Activated T-helper 2 cell treated with anti-CD3 and anti-CD28 coated beads, Interferon-gamma antibody, Interleukin-2, Interleukin-4, amounts not matched to agents 10 μg/mL and 5 μg/mL and 100 μg/mL, durations not matched to agents 14 hours and 24 hours and 36 hours (primary cell): ENCODE measurements around the gene DHX35. TPM values are rescaled to one million over a fixed set of nuclear protein-coding genes. Genes with fewer than 3 reads are reported as not detected.
"Not testable (repeated sequence)": the region's sequence is repeated elsewhere in the genome, so short reads cannot be mapped to it uniquely, and the experiment has no call there.

Experiments
- DNase-seq: peaks from one replicate; pipeline ENCODE4 v3.0.0; 2021; ENCODE audit warnings: low spot score
- H3K27ac Mint-ChIP-seq: one replicate; pipeline ENCODE4 v1.8.0; 2021; ENCODE audit warnings: mixed read lengths
- H3K27me3 Mint-ChIP-seq: one replicate; pipeline ENCODE4 v1.8.0; 2021; ENCODE audit warnings: low read depth, mixed read lengths
- H3K36me3 Mint-ChIP-seq: one replicate; pipeline ENCODE4 v1.8.0; 2021; ENCODE audit warnings: low read depth, mixed read lengths
- H3K4me1 Mint-ChIP-seq: one replicate; pipeline ENCODE4 v1.8.0; 2021; ENCODE audit warnings: low read depth, mixed read lengths
- H3K4me3 Mint-ChIP-seq: one replicate; pipeline ENCODE4 v1.8.0; 2021; ENCODE audit warnings: low read depth, mild to moderate bottlenecking, moderate library complexity, mixed read lengths
- H3K9me3 Mint-ChIP-seq: one replicate; pipeline ENCODE4 v1.8.0; 2021; ENCODE audit warnings: mixed read lengths
- intact Hi-C: fragments of 100-400 bp; cut with micrococcal nuclease; formaldehyde crosslinking; loops from one replicate; pipeline ENCODE4 v1.15.1; 2023
- total RNA-seq: library from RNA; stranded (reverse); gene quantifications from 2 replicates; pipeline ENCODE4 v1.2.3, GENCODE V29; 2022

DHX35 gene
- total RNA-seq, 1 donor from 2014 or later: 14.8 TPM

DNA sequence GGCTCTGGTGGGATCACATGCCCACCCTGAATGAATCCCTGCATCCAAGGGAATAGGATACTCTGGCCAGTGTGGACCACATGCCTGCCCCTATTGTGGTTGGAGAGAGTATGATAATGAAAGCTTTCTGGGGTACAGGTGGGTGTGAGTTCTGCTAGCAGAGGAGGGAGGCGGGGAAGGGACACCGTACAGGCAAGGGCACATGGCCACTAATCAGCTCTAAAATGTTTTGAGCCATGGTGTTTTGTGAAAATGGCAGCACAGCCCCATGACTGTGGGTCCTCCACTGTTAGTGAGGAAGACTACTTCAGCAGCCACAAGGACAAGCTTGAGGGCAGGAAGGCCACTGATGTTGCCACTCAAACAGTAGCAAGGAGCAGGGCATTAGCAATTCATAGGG lies 11.9 kb upstream of the DHX35 start:
- Mint-ChIP-seq H3K4me3 (no peak overlapping the region), H3K9me3 (no peaks in the 10 kb centered on the region), H3K27me3 (no peaks in the 10 kb centered on the region), H3K4me1 (peaks cover 1% of the 10 kb centered on the region), H3K36me3 (peaks cover 64% of the 10 kb centered on the region), H3K27ac (no peak overlapping the region)
- intact Hi-C loops: no loop called here
- DNase-seq: no peak

- Mint-ChIP-seq H3K9me3 (no peaks in the 10 kb centered on the region), H3K4me3 (no peak overlapping the region), H3K27ac (no peak overlapping the region), H3K27me3 (no peaks in the 10 kb centered on the region), H3K36me3 (peaks cover 59% of the 10 kb centered on the region), H3K4me1 (peaks cover 1% of the 10 kb centered on the region)
- intact Hi-C loops: no loop called here
- DNase-seq: no peak
These were observed 10.5 kb upstream of the DHX35 start for GRCh38 chr20:38951611-38952010.

DNA sequence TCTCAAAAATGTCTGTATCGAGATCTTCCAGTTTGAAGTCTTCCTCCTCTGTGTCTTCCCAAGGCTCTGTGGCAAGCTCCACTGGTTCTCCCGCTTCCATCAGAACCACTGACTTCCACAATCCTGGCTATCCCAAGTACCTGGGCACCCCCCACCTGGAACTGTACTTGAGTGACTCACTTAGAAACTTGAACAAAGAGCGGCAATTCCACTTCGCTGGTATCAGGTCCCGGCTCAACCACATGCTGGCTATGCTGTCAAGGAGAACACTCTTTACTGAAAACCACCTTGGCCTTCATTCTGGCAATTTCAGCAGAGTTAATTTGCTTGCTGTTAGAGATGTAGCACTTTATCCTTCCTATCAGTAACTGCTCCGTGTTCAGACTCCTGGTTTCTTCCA lies 10.0 kb upstream of the DHX35 start:
- intact Hi-C loops: no loop called here
- Mint-ChIP-seq H3K36me3 (peaks cover 53% of the 10 kb centered on the region), H3K4me3 (no peak overlapping the region), H3K4me1 (peaks cover 1% of the 10 kb centered on the region), H3K27me3 (no peaks in the 10 kb centered on the region), H3K27ac (no peak overlapping the region), H3K9me3 (no peaks in the 10 kb centered on the region)
- DNase-seq: no peak

GRCh38 chr20:38953630-38954340 lies 8.4 kb upstream of the DHX35 start:
- H3K4me1 Mint-ChIP-seq: peaks cover 1% of the 10 kb centered on the region
- H3K9me3 Mint-ChIP-seq: no peaks in the 10 kb centered on the region
- intact Hi-C loops: no loop called here
- H3K36me3 Mint-ChIP-seq: peaks cover 38% of the 10 kb centered on the region
- H3K27ac Mint-ChIP-seq: no peak overlapping the region
- DNase-seq: no peak
- no peak overlapping the region for H3K4me3 Mint-ChIP-seq
- no peaks in the 10 kb centered on the region for H3K27me3 Mint-ChIP-seq

DNA sequence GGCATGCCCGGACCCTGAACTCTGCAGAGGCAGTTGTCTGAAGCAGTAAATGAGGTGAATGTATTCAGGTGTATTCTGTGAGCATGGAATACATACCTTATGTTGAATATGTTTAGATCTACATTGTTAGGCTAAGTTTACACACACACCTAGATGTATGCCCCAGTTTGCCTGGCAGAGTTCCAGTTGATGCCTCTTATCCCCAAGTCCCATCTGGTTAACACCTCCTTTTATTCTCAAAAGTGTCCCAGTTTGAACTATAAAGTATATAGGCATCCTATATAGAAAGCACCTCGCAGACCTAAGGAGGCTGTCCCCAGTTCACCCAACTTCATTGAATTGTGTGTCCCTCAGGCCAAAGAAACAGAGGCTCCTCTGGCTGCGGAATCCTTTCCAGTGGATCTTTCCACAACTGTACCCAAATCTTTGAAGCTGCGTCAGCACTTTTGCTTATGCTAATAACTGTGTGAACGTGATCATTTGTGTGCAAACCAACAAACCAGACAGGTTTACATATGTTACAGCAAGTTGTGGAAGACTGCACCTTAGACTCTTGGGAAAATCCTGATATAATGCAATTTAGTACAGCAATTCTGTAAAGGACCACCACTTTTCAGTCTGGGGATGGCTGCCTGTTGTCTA lies 4.8 kb upstream of the DHX35 start:
- no peak for DNase-seq
- Mint-ChIP-seq H3K36me3 (peaks cover 15% of the 10 kb centered on the region), H3K9me3 (no peaks in the 10 kb centered on the region), H3K4me1 (peaks cover 14% of the 10 kb centered on the region), H3K27ac (no peak overlapping the region), H3K27me3 (no peaks in the 10 kb centered on the region), H3K4me3 (no peak overlapping the region)
- intact Hi-C loops: no loop called here

DNA sequence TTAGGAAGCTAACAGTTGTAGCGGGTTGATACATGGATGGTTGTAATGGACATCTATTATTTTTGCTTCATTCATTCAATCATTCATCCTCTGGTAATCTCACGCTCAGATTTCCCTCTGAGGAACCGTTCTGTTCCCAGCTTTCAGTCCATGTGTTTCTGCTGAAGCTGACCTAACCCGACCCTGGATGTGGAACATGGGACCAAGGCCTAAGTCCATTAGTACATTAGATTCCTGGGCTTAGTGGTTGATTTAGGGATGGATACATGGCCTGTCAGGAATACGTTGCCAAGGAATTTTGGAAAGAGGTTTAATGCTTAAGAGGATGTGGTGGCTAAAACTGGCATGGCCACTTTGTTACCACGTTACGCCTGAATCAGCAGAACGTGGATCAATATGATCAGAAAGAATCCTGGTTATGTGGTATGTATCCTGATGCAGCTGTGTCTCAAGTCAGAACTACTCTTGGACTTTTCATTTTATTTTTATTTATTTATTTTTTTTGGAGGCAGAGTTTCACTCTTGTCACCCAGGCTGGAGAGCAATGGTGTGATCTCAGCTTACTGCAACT lies 4.1 kb upstream of the DHX35 start:
- H3K36me3 Mint-ChIP-seq: peaks cover 15% of the 10 kb centered on the region
- no peak for DNase-seq
- H3K4me1 Mint-ChIP-seq: peaks cover 18% of the 10 kb centered on the region
- intact Hi-C loops: no loop called here
- H3K4me3 Mint-ChIP-seq: no peak overlapping the region
- no peaks in the 10 kb centered on the region for H3K9me3 Mint-ChIP-seq
- no peaks in the 10 kb centered on the region for H3K27me3 Mint-ChIP-seq
- H3K27ac Mint-ChIP-seq: no peak overlapping the region

GRCh38 chr20:38960187-38960687 lies 1.9 kb upstream of the DHX35 start:
- H3K4me1 Mint-ChIP-seq: peaks cover 28% of the 10 kb centered on the region
- H3K27ac Mint-ChIP-seq, H3K9me3 Mint-ChIP-seq, intact Hi-C loops, DNase-seq, H3K27me3 Mint-ChIP-seq: not testable (repeated sequence)
- H3K36me3 Mint-ChIP-seq: peaks cover 19% of the 10 kb centered on the region
- H3K4me3 Mint-ChIP-seq: peak overlapping the region; percentile 4

GRCh38 chr20:38961530-38962043 lies 557 bp upstream of the DHX35 start:
- H3K27ac Mint-ChIP-seq: peak overlapping the region; percentile 95
- H3K4me3 Mint-ChIP-seq: peak overlapping the region; percentile 97
- intact Hi-C loops: loop anchor here (1.0 to 2.0 kb wide), 3 partner anchors 35 to 57 kb away; partner anchors contain the start of gene FAM83D

GRCh38 chr20:38962928-38963401 lies 821 bp downstream of the DHX35 start:
- H3K27ac Mint-ChIP-seq: peak overlapping the region; percentile 94
- peaks cover 30% of the 10 kb centered on the region for H3K36me3 Mint-ChIP-seq
- no peaks in the 10 kb centered on the region for H3K9me3 Mint-ChIP-seq
- peaks cover 34% of the 10 kb centered on the region for H3K4me1 Mint-ChIP-seq
- intact Hi-C loops: loop anchor here (1.0 to 2.0 kb wide), 3 partner anchors 34 to 56 kb away; partner anchors contain the start of gene FAM83D
- no peaks in the 10 kb centered on the region for H3K27me3 Mint-ChIP-seq
- peak overlapping the region; percentile 97 for H3K4me3 Mint-ChIP-seq
- no peak for DNase-seq

More at GRCh38 chr20:38961530-38962043, 557 bp upstream of the DHX35 start:
- Mint-ChIP-seq H3K9me3 (no peaks in the 10 kb centered on the region), H3K4me1 (peaks cover 32% of the 10 kb centered on the region), H3K27me3 (no peaks in the 10 kb centered on the region), H3K36me3 (peaks cover 25% of the 10 kb centered on the region)
- no peak for DNase-seq

DNA sequence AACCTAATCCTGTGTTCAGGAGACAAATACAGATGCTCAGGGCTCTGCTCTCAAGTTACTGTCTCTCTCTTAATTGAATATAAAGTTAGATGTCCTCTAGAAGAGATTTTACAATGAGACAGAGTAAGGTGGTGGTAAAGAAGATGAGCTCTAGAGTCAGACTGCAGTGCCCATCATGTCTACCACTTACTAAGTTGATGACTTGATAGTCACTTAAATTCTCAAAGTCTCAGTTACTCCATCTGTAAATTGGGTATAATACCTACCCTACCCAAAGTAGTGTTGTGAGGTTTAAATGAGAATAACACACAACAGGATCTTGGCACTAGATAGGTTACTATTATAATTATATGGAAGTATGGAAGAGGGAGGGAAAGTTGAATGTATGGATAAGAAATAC lies 1.6 kb downstream of the DHX35 start:
- H3K27ac Mint-ChIP-seq: no peak overlapping the region

GRCh38 chr20:38965264-38965663 lies 3.1 kb downstream of the DHX35 start:
- intact Hi-C loops: no loop called here
- no peak for DNase-seq
- Mint-ChIP-seq H3K27me3 (no peaks in the 10 kb centered on the region), H3K4me3 (no peak overlapping the region), H3K9me3 (no peaks in the 10 kb centered on the region), H3K4me1 (peaks cover 31% of the 10 kb centered on the region), H3K36me3 (peaks cover 40% of the 10 kb centered on the region), H3K27ac (no peak overlapping the region)

More for the DNA sequence above, 1.6 kb downstream of the DHX35 start:
- DNase-seq: no peak
- Mint-ChIP-seq H3K27me3 (no peaks in the 10 kb centered on the region), H3K36me3 (peaks cover 32% of the 10 kb centered on the region), H3K4me1 (peaks cover 34% of the 10 kb centered on the region), H3K9me3 (no peaks in the 10 kb centered on the region), H3K4me3 (peak overlapping the region; percentile 10)
- intact Hi-C loops: loop anchor here (2.0 kb wide), 1 partner anchor 55 kb away; no protein-coding TSS in a partner anchor

- no peak for DNase-seq
- H3K27ac Mint-ChIP-seq: no peak overlapping the region
- H3K4me1 Mint-ChIP-seq: peaks cover 21% of the 10 kb centered on the region
- H3K9me3 Mint-ChIP-seq: no peaks in the 10 kb centered on the region
- no peak overlapping the region for H3K4me3 Mint-ChIP-seq
- H3K36me3 Mint-ChIP-seq: peaks cover 55% of the 10 kb centered on the region
- H3K27me3 Mint-ChIP-seq: no peaks in the 10 kb centered on the region
- intact Hi-C loops: no loop called here
These were observed 5.9 kb downstream of the DHX35 start for GRCh38 chr20:38968090-38968489.
